HEK293T (cell line): ENCODE data around the gene NPHP1.
"Not testable (repeated sequence)": the region's sequence is repeated elsewhere in the genome, so short reads cannot be mapped to it uniquely, and the experiment has no call there.

ENCODE experiments used
- CTCF ChIA-PET: fragments of 350-600 bp; formaldehyde crosslinking; extraction: SDS; loops from one replicate; lab custom pipeline; 2021; ENCODE audit warnings: antibody characterized with exemption, inconsistent platforms; lab: Yijun Ruan, JAX
- POLR2A ChIA-PET: fragments of 350-600 bp; formaldehyde crosslinking; extraction: SDS; loops from one replicate; lab custom pipeline; 2020; ENCODE audit warnings: antibody characterized with exemption, inconsistent platforms; lab: Yijun Ruan, JAX
- DNase-seq: peaks from one replicate; pipeline ENCODE4 v3.0.0; 2012; ENCODE audit warnings: mixed read lengths; ENCODE audit errors: extremely low spot score
- ARNT ChIP-seq: fragments of 450-650 bp; IDR thresholded peaks from 2 replicates; pipeline ENCODE4 v1.6.1; 2017; ENCODE audit warnings: mild to moderate bottlenecking
- BHLHE40 ChIP-seq: fragments of 450-650 bp; IDR thresholded peaks from 2 replicates; pipeline ENCODE4 v1.6.1; 2016; ENCODE audit warnings: mild to moderate bottlenecking, moderate library complexity, borderline replicate concordance
- CTBP1 ChIP-seq: fragments of 450-650 bp; IDR thresholded peaks from 2 replicates; pipeline ENCODE4 v1.6.1; 2016; ENCODE audit warnings: borderline replicate concordance
- ELF4 ChIP-seq: fragments of 450-650 bp; IDR thresholded peaks from 2 replicates; pipeline ENCODE4 v1.6.1; 2017; ENCODE audit warnings: antibody characterized with exemption
- FOXA1 ChIP-seq: fragments of 450-650 bp; IDR thresholded peaks from 2 replicates; pipeline ENCODE4 v1.6.1; 2016; ENCODE audit warnings: mild to moderate bottlenecking
- FOXK2 ChIP-seq: fragments of 450-650 bp; IDR thresholded peaks from 2 replicates; pipeline ENCODE4 v1.6.1; 2016; ENCODE audit warnings: mild to moderate bottlenecking
- FOXM1 ChIP-seq: fragments of 450-650 bp; IDR thresholded peaks from 2 replicates; pipeline ENCODE4 v1.6.1; 2017; ENCODE audit warnings: mild to moderate bottlenecking, borderline replicate concordance
- HDGF ChIP-seq: fragments of 450-650 bp; IDR thresholded peaks from 2 replicates; pipeline ENCODE4 v1.6.1; 2017; ENCODE audit warnings: antibody characterized with exemption, borderline replicate concordance
- L3MBTL2 ChIP-seq: fragments of 450-650 bp; conservative IDR thresholded peaks from 2 replicates; pipeline ENCODE4 v1.6.1; 2016; ENCODE audit warnings: mild to moderate bottlenecking
- LEF1 ChIP-seq: fragments of 450-650 bp; IDR thresholded peaks from 2 replicates; pipeline ENCODE4 v1.6.1; 2017; ENCODE audit warnings: mild to moderate bottlenecking, borderline replicate concordance
- NFRKB ChIP-seq: fragments of 450-650 bp; IDR thresholded peaks from 2 replicates; pipeline ENCODE4 v1.6.1; 2016; ENCODE audit warnings: mild to moderate bottlenecking, moderate library complexity
- SP1 ChIP-seq: fragments of 450-650 bp; IDR thresholded peaks from 2 replicates; pipeline ENCODE4 v1.6.1; 2017
- SUZ12 ChIP-seq: fragments of 450-650 bp; IDR thresholded peaks from 2 replicates; pipeline ENCODE4 v1.6.1; 2016; ENCODE audit warnings: mild to moderate bottlenecking
- TARDBP ChIP-seq: fragments of 450-650 bp; IDR thresholded peaks from 2 replicates; pipeline ENCODE4 v1.6.1; 2016
- ZNF384 ChIP-seq: fragments of 450-650 bp; IDR thresholded peaks from 2 replicates; pipeline ENCODE4 v1.6.1; 2016
- TF ChIP-seq, protein P1 (sequence below): fragments of 450-650 bp; IDR thresholded peaks from 2 replicates; pipeline ENCODE4 v1.6.1; 2016

NPHP1 gene

DNA sequence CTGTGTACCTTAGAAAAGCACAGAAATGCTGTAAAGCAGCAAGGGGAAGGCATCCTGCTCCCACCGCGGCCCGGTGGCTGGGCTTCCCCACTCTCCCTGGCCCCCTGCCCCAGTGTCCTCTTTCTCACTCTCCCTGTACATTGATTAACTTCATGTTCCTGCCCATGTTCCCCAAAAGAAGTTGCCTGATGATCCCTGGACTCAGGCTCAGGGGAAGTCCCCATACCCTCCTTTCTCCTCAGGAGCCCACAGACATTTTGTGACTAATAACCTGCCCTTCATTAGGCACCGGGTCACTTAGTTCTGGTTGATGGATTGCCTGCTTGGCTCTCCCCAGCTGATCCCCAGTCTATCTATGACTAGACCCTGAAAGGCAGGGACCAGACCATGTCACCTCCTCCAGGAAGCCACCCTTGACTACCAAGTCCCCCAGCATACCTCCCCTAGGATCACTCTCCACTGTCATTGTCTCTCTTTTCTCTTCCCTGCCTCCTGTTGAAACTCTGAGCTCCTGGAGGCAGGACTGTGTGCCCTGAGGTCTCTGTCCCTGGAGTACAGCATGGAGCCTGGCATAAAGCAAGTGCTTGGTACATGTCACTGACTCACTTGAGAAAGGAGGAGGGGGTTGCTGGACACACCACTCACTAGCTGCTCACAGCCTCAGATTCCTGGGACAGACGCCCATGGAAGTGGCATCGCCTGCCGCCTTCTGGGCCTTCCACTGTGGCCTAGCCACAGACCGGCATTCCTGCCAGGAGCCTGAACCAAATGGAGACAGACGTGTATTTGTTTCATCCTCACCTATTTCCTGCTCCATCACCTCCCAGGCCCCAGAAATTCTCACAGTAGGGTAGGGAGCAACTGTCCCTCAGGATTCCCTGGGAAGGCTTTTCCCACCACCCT, 102.7 kb downstream of the NPHP1 start:
- POLR2A ChIA-PET, result no interaction called here
- CTCF ChIA-PET, result no interaction called here
- no peak for DNase-seq
- TF ChIP-seq ARNT (no peak), FOXM1 (no peak), L3MBTL2 (no peak), ZNF384 (no peak), ELF4 (no peak), HDGF (no peak), CTBP1 (no peak), BHLHE40 (no peak), FOXK2 (no peak), SUZ12 (no peak), NFRKB (no peak), FOXA1 (no peak), SP1 (no peak), TARDBP (no peak), LEF1 (no peak)
- TF ChIP-seq, protein P1, sequence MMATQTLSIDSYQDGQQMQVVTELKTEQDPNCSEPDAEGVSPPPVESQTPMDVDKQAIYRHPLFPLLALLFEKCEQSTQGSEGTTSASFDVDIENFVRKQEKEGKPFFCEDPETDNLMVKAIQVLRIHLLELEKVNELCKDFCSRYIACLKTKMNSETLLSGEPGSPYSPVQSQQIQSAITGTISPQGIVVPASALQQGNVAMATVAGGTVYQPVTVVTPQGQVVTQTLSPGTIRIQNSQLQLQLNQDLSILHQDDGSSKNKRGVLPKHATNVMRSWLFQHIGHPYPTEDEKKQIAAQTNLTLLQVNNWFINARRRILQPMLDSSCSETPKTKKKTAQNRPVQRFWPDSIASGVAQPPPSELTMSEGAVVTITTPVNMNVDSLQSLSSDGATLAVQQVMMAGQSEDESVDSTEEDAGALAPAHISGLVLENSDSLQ, result no peak

DNA sequence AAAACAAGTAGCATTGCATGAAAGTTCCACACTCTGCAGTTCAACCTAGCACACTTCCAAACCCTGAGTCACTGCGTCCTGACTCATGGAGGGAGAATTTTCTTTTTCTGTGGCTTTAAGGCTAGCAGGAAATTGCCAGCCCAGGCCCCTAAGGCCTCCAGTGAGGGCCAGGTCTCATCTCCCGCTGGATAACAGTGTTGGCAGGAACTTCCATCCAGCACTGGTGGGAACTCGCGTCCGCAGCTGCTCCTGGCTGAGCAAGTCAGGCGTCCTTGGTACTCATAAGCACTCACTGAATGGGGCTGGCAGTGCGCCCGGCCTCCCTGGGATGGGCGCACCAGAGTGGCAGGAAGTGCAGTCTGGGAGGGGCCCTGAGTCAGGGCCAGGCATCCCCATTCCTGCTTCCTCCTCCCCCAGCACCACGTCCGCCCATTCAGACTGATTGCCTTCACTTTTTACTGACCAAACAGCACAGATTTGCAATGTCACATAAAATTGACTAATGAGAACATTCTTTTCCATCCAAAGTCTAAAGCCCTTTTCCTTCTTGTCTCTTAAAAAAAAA, 103.5 kb downstream of the NPHP1 start:
- TF ChIP-seq, protein P1, result no peak
- TF ChIP-seq L3MBTL2, result no peak
- TF ChIP-seq FOXM1, result no peak
- no peak for TF ChIP-seq SUZ12
- TF ChIP-seq ARNT, result no peak
- TF ChIP-seq SP1, result no peak
- no peak for TF ChIP-seq LEF1
- no peak for TF ChIP-seq BHLHE40
- no peak for TF ChIP-seq ZNF384
- TF ChIP-seq TARDBP, result no peak
- TF ChIP-seq FOXA1, result no peak
- TF ChIP-seq CTBP1, result no peak
- TF ChIP-seq HDGF, result no peak
- TF ChIP-seq FOXK2, result no peak
- no peak for TF ChIP-seq ELF4
- no peak for TF ChIP-seq NFRKB
- POLR2A ChIA-PET, result no interaction called here
- DNase-seq, result no peak
- CTCF ChIA-PET, result no interaction called here

DNA sequence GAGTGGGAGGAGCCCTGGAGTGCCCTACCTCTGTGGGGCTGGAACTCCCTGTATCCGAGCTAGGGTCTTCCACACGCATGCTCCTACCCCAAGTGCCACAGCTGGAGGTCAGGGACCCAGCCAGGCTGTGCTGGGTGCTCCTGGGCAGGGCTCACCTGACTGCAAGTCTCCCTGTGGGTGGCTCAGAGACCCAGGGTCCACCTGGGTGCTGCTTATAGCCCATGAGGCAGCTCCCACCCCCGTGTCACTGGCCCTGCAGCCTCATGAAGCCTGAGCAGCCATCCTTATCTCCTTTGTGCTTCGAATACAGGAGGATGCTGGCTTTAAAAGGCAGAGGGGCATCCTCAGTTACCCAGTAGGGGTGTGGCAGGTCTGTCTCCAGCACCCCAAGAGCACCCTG, 103.9 kb downstream of the NPHP1 start:
- DNase-seq, CTCF ChIA-PET, POLR2A ChIA-PET: not testable (repeated sequence)

DNA sequence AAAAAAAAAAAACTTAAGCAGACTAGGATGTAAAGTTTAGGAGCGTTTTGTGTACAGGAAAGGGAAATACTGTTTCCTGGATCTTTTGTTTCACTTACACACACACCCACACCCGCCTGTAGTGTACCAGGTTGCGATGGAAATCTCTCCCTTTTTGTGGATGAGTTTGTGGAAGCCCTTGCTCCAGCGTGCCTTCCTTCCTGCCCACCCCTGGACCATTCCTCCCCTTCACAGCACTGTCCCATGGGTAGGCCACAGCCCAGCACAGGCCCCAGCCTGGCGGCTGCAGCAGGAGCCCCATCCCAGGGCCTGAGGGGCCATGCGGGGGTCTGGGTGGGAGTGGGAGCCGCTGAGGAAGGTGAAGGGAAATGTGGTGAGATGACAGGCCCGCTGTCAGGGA, 104.3 kb downstream of the NPHP1 start:
- TF ChIP-seq L3MBTL2 (no peak), FOXK2 (no peak), ZNF384 (no peak), FOXM1 (no peak), BHLHE40 (no peak), NFRKB (no peak), ARNT (no peak), LEF1 (no peak), SP1 (no peak), CTBP1 (no peak), FOXA1 (no peak), SUZ12 (no peak), HDGF (no peak), TARDBP (no peak), ELF4 (no peak)
- TF ChIP-seq, protein P1, result no peak
- ChIA-PET CTCF (no interaction called here), POLR2A (no interaction called here)
- DNase-seq, result no peak

DNA sequence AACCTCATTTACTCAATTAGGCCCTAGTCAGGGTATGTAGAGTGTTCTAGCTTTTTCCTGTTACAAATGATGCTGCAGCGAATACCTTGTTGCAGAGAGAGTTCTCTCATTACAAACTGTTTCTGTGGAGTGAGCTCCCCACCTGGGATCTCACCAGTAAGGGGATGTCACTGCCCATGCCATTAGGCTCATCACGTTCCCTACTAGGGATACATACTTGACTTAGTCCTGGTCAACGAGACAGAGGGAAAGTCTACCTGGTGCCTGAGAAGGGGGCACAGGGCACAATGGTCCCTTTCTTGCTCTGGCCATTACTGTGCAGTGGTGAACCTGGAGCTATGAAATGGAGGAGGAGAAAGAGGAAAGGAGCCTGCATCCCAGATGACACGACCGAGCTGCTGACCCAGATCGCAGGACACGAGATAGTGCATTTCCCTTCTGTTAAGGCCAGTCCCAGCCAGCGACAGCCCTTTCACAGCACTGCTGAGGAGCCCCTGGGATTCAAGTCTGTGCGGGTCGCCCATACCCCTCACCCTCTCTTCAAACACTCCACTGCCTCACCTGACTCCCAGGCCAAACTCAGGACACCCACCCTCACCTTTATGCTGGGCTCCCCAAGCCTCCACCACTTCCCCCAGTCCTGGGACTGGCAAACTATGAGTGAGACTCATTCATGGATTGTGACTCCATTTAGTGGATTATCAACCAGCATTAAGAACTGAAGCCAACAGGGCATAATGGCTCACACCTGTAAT, 105.2 kb downstream of the NPHP1 start:
- ChIA-PET POLR2A (no interaction called here), CTCF (no interaction called here)
- no peak for DNase-seq
- TF ChIP-seq NFRKB (no peak), FOXK2 (no peak), LEF1 (no peak), CTBP1 (no peak), HDGF (no peak), BHLHE40 (no peak), TARDBP (no peak), SP1 (no peak), ARNT (no peak), SUZ12 (no peak), L3MBTL2 (no peak), FOXM1 (no peak), ZNF384 (no peak), ELF4 (no peak), FOXA1 (no peak)
- TF ChIP-seq, protein P1, result no peak
